Measurements from ENCODE around the gene ANKRD22.

GRCh38 chr10:88794731-88795130 is 56.9 kb downstream of the ANKRD22 start:
- TF ChIP-seq GABPA (IDR thresholded peaks at IDR 0.05; ENCODE audit: low read depth) (no peak), MXI1 (IDR thresholded peaks at IDR 0.05; ENCODE audit: low read depth, low read length) (no peak), SMC3 (IDR thresholded peaks at IDR 0.05; ENCODE audit: low read depth, low read length) (no peak), CTCF (IDR thresholded peaks at IDR 0.05) (no peak), EZH2phosphoT487 (IDR thresholded peaks at IDR 0.05; ENCODE audit: borderline replicate concordance, low read depth) (no peak), RCOR1 (IDR thresholded peaks at IDR 0.05; ENCODE audit: low read length) (no peak), CHD2 (IDR thresholded peaks at IDR 0.05; ENCODE audit: low read length, partially characterized antibody) (no peak), YY1 (IDR thresholded peaks at IDR 0.05; ENCODE audit: low read depth) (no peak), RFX5 (IDR thresholded peaks at IDR 0.05; ENCODE audit: low read length) (no peak), REST (IDR thresholded peaks at IDR 0.05; ENCODE audit: low read depth, low read length) (no peak), JUND (IDR thresholded peaks at IDR 0.05) (no peak), NRF1 (IDR thresholded peaks at IDR 0.05; ENCODE audit: low read depth, low read length) (no peak)

Measured in SK-N-SH (cell line).